Adrenal gland (tissue), 5 donors: ENCODE data around the gene GABRR3.

Source experiments
- POLR2A ChIP-seq, 2 donors: fragments of 450-650 bp; IDR thresholded peaks; one replicate each; pipeline ENCODE4 v1.6.1; 2017; ENCODE audit warnings: antibody characterized with exemption in 2 of 2, mild to moderate bottlenecking in 2 of 2, moderate library complexity in 1 of 2
- TF ChIP-seq, protein P1 (sequence below), 6 experiments: fragments of 450-650 bp in 4 of 6; fragments of 200-600 bp in 2 of 6; sonication (generic) in 1 of 6; IDR thresholded peaks; 1 replicate in 5 of 6; 2 replicates in 1 of 6; pipeline versions ENCODE4 v1.5.1 to v1.8.0; 2016 to 2021; ENCODE audit warnings: antibody characterized with exemption in 6 of 6, mild to moderate bottlenecking in 2 of 6, moderate library complexity in 1 of 6
- donor health status: DM: no; HTN: no; CAD: no.

DNA sequence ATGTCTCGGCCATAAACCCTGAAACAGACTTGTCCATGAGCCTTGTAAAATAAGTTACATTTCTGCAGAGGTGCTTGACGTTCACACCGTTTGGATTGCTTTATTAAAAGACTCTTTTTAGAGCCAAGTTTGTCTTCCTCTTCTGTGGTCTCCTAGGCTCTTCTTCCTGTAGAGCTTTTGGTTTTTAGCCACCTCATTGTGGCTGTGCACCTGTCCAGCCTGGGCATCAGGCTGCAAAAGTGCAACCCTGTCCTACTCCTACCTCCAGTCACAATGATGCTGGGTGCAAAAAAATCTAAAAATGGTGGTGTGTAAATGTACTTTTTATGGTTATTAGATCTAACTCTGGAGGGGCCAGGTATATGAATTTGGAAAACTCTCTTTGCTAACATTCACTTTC is 60.1 kb downstream of the GABRR3 start:
- TF ChIP-seq, protein P1, sequence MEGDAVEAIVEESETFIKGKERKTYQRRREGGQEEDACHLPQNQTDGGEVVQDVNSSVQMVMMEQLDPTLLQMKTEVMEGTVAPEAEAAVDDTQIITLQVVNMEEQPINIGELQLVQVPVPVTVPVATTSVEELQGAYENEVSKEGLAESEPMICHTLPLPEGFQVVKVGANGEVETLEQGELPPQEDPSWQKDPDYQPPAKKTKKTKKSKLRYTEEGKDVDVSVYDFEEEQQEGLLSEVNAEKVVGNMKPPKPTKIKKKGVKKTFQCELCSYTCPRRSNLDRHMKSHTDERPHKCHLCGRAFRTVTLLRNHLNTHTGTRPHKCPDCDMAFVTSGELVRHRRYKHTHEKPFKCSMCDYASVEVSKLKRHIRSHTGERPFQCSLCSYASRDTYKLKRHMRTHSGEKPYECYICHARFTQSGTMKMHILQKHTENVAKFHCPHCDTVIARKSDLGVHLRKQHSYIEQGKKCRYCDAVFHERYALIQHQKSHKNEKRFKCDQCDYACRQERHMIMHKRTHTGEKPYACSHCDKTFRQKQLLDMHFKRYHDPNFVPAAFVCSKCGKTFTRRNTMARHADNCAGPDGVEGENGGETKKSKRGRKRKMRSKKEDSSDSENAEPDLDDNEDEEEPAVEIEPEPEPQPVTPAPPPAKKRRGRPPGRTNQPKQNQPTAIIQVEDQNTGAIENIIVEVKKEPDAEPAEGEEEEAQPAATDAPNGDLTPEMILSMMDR (IDR thresholded peaks at IDR 0.05) = no peak
- TF ChIP-seq POLR2A (IDR thresholded peaks at IDR 0.05) = no peak
